Stimulated activated memory B cell treated with anti-CD40 and anti-IgM and Interleukin-4, amounts not matched to agents 10 μg/mL and 1 μg/mL and 100 μg/mL, for 72 hours (primary cell): ENCODE results near the gene ESD.
"Not testable (repeated sequence)": the region's sequence is repeated elsewhere in the genome, so short reads cannot be mapped to it uniquely, and the experiment has no call there.

Source experiments
- ATAC-seq: fragments of 150-1000 bp; cut with Tn5 transposase; 2 replicates; pipeline ENCODE4 v1.10.0; 2021
- H3K27ac Mint-ChIP-seq: one replicate; pipeline ENCODE4 v1.8.0; 2022; ENCODE audit warnings: mild to moderate bottlenecking, mixed read lengths
- H3K27me3 Mint-ChIP-seq: one replicate; pipeline ENCODE4 v1.8.0; 2022; ENCODE audit warnings: mixed read lengths
- H3K36me3 Mint-ChIP-seq: one replicate; pipeline ENCODE4 v1.8.0; 2022; ENCODE audit warnings: mixed read lengths
- H3K4me1 Mint-ChIP-seq: one replicate; pipeline ENCODE4 v1.8.0; 2022; ENCODE audit warnings: mixed read lengths
- H3K4me3 Mint-ChIP-seq: one replicate; pipeline ENCODE4 v1.8.0; 2022; ENCODE audit warnings: mild to moderate bottlenecking, moderate library complexity, mixed read lengths
- H3K9me3 Mint-ChIP-seq: one replicate; pipeline ENCODE4 v1.8.0; 2022; ENCODE audit warnings: mixed read lengths

Gene ESD

GRCh38 chr13:46769925-46770324 lies 27.0 kb downstream of the ESD start:
- H3K27me3 Mint-ChIP-seq, ATAC-seq: not testable (repeated sequence)
- H3K36me3 Mint-ChIP-seq = peaks cover 55% of the 10 kb centered on the region

GRCh38 chr13:46761866-46762265 lies 35.1 kb downstream of the ESD start:
- Mint-ChIP-seq H3K27ac (no peak overlapping the region), H3K4me3 (no peak overlapping the region)
- no peak for ATAC-seq

More at GRCh38 chr13:46769925-46770324, 27.0 kb downstream of the ESD start:
- H3K9me3 Mint-ChIP-seq, H3K4me3 Mint-ChIP-seq, H3K4me1 Mint-ChIP-seq, H3K27ac Mint-ChIP-seq: not testable (repeated sequence)

GRCh38 chr13:46761174-46761573 lies 35.8 kb downstream of the ESD start:
- no peak overlapping the region for H3K4me3 Mint-ChIP-seq
- peaks cover 12% of the 10 kb centered on the region for H3K27me3 Mint-ChIP-seq
- no peaks in the 10 kb centered on the region for H3K36me3 Mint-ChIP-seq
- H3K27ac Mint-ChIP-seq = no peak overlapping the region
- no peak for ATAC-seq
- no peaks in the 10 kb centered on the region for H3K9me3 Mint-ChIP-seq
- peaks cover 26% of the 10 kb centered on the region for H3K4me1 Mint-ChIP-seq

More at GRCh38 chr13:46761866-46762265, 35.1 kb downstream of the ESD start:
- Mint-ChIP-seq H3K36me3 (no peaks in the 10 kb centered on the region), H3K4me1 (peaks cover 21% of the 10 kb centered on the region), H3K27me3 (peaks cover 12% of the 10 kb centered on the region), H3K9me3 (no peaks in the 10 kb centered on the region)

GRCh38 chr13:46759846-46760245 lies 37.1 kb downstream of the ESD start:
- Mint-ChIP-seq H3K27ac (no peak overlapping the region), H3K27me3 (peaks cover 12% of the 10 kb centered on the region), H3K9me3 (no peaks in the 10 kb centered on the region), H3K36me3 (no peaks in the 10 kb centered on the region), H3K4me1 (peaks cover 26% of the 10 kb centered on the region), H3K4me3 (no peak overlapping the region)
- ATAC-seq = no peak

GRCh38 chr13:46757640-46758039 lies 39.3 kb downstream of the ESD start:
- no peak overlapping the region for H3K4me3 Mint-ChIP-seq
- H3K27me3 Mint-ChIP-seq = peaks cover 12% of the 10 kb centered on the region
- H3K4me1 Mint-ChIP-seq = peaks cover 26% of the 10 kb centered on the region
- H3K9me3 Mint-ChIP-seq = no peaks in the 10 kb centered on the region
- ATAC-seq = no peak
- no peak overlapping the region for H3K27ac Mint-ChIP-seq
- no peaks in the 10 kb centered on the region for H3K36me3 Mint-ChIP-seq

GRCh38 chr13:46756977-46757376 lies 40.0 kb downstream of the ESD start:
- ATAC-seq = no peak

GRCh38 chr13:46755508-46755907 lies 41.5 kb downstream of the ESD start:
- H3K4me3 Mint-ChIP-seq = not testable (repeated sequence)

More at GRCh38 chr13:46756977-46757376, 40.0 kb downstream of the ESD start:
- H3K27me3 Mint-ChIP-seq = peaks cover 12% of the 10 kb centered on the region
- H3K36me3 Mint-ChIP-seq = peaks cover 3% of the 10 kb centered on the region
- H3K4me3 Mint-ChIP-seq = no peak overlapping the region
- H3K9me3 Mint-ChIP-seq = no peaks in the 10 kb centered on the region
- H3K4me1 Mint-ChIP-seq = peaks cover 30% of the 10 kb centered on the region
- no peak overlapping the region for H3K27ac Mint-ChIP-seq

GRCh38 chr13:46754812-46755211 lies 42.1 kb downstream of the ESD start:
- Mint-ChIP-seq H3K36me3 (peaks cover 20% of the 10 kb centered on the region), H3K9me3 (no peaks in the 10 kb centered on the region), H3K4me1 (peaks cover 33% of the 10 kb centered on the region), H3K4me3 (no peak overlapping the region), H3K27ac (no peak overlapping the region), H3K27me3 (peaks cover 12% of the 10 kb centered on the region)
- no peak for ATAC-seq

More at GRCh38 chr13:46755508-46755907, 41.5 kb downstream of the ESD start:
- H3K27ac Mint-ChIP-seq, H3K9me3 Mint-ChIP-seq, ATAC-seq: not testable (repeated sequence)
- peaks cover 39% of the 10 kb centered on the region for H3K4me1 Mint-ChIP-seq
- peaks cover 13% of the 10 kb centered on the region for H3K36me3 Mint-ChIP-seq
- peaks cover 12% of the 10 kb centered on the region for H3K27me3 Mint-ChIP-seq

- no peaks in the 10 kb centered on the region for H3K9me3 Mint-ChIP-seq
- H3K27ac Mint-ChIP-seq = no peak overlapping the region
- peaks cover 33% of the 10 kb centered on the region for H3K4me1 Mint-ChIP-seq
- H3K4me3 Mint-ChIP-seq = no peak overlapping the region
- peaks cover 12% of the 10 kb centered on the region for H3K27me3 Mint-ChIP-seq
- peaks cover 26% of the 10 kb centered on the region for H3K36me3 Mint-ChIP-seq
- ATAC-seq = no peak
Measured at GRCh38 chr13:46753917-46754316, 43.0 kb downstream of the ESD start.

- ATAC-seq = no peak
- peaks cover 34% of the 10 kb centered on the region for H3K36me3 Mint-ChIP-seq
- peaks cover 11% of the 10 kb centered on the region for H3K27me3 Mint-ChIP-seq
- H3K9me3 Mint-ChIP-seq = no peaks in the 10 kb centered on the region
- no peak overlapping the region for H3K4me3 Mint-ChIP-seq
- peaks cover 30% of the 10 kb centered on the region for H3K4me1 Mint-ChIP-seq
- H3K27ac Mint-ChIP-seq = no peak overlapping the region
Measured at GRCh38 chr13:46753137-46753536, 43.8 kb downstream of the ESD start.

- H3K36me3 Mint-ChIP-seq = peaks cover 39% of the 10 kb centered on the region
- H3K4me3 Mint-ChIP-seq = no peak overlapping the region
- H3K4me1 Mint-ChIP-seq = peaks cover 19% of the 10 kb centered on the region
- H3K9me3 Mint-ChIP-seq = no peaks in the 10 kb centered on the region
- ATAC-seq = peak; percentile 95
- H3K27me3 Mint-ChIP-seq = no peaks in the 10 kb centered on the region
- H3K27ac Mint-ChIP-seq = no peak overlapping the region
Measured at GRCh38 chr13:46751811-46752635, 44.9 kb downstream of the ESD start.

GRCh38 chr13:46749951-46750350 lies 47.0 kb downstream of the ESD start:
- no peak for ATAC-seq
- Mint-ChIP-seq H3K4me1 (peaks cover 13% of the 10 kb centered on the region), H3K27ac (no peak overlapping the region), H3K36me3 (peaks cover 60% of the 10 kb centered on the region), H3K27me3 (no peaks in the 10 kb centered on the region), H3K4me3 (no peak overlapping the region), H3K9me3 (no peaks in the 10 kb centered on the region)

- peaks cover 71% of the 10 kb centered on the region for H3K36me3 Mint-ChIP-seq
- H3K4me3 Mint-ChIP-seq = no peak overlapping the region
- H3K27me3 Mint-ChIP-seq = no peaks in the 10 kb centered on the region
- no peaks in the 10 kb centered on the region for H3K9me3 Mint-ChIP-seq
- no peak for ATAC-seq
- no peak overlapping the region for H3K27ac Mint-ChIP-seq
- peaks cover 13% of the 10 kb centered on the region for H3K4me1 Mint-ChIP-seq
Measured at GRCh38 chr13:46748300-46748699, 48.7 kb downstream of the ESD start.

- no peak for ATAC-seq
- no peak overlapping the region for H3K27ac Mint-ChIP-seq
- H3K4me3 Mint-ChIP-seq = no peak overlapping the region
- peaks cover 12% of the 10 kb centered on the region for H3K4me1 Mint-ChIP-seq
- H3K27me3 Mint-ChIP-seq = no peaks in the 10 kb centered on the region
- no peaks in the 10 kb centered on the region for H3K9me3 Mint-ChIP-seq
- H3K36me3 Mint-ChIP-seq = peaks cover 74% of the 10 kb centered on the region
Measured at GRCh38 chr13:46747031-46747820, 49.7 kb downstream of the ESD start.

- Mint-ChIP-seq H3K9me3 (no peaks in the 10 kb centered on the region), H3K27ac (no peak overlapping the region), H3K4me1 (no peaks in the 10 kb centered on the region), H3K36me3 (peaks cover 78% of the 10 kb centered on the region), H3K27me3 (no peaks in the 10 kb centered on the region), H3K4me3 (no peak overlapping the region)
- ATAC-seq = no peak
Measured at GRCh38 chr13:46745706-46746105, 51.3 kb downstream of the ESD start.
